H1 (cell line): ENCODE results near the gene MED12L. TPM values are rescaled to one million over a fixed set of nuclear protein-coding genes. Genes with fewer than 3 reads are reported as not detected.

Experiments
- NANOG ChIP-seq: IDR thresholded peaks from 2 replicates; pipeline ENCODE4 v1.6.1; 2011; ENCODE audit warnings: low read length, low read depth, mild to moderate bottlenecking, inconsistent platforms; ENCODE audit not compliant: insufficient read depth, poor library complexity, severe bottlenecking
- polyA plus RNA-seq, 7 experiments: library from polyadenylated mRNA; depleted of rRNA in 3 of 7; stranded (reverse) in 5 of 7; unstranded in 2 of 7; fragments of >200 nt in 5 of 7; fragments of 200-250 nt in 2 of 7; gene quantifications; 1 replicate in 5 of 7; 2 replicates in 1 of 7; 4 replicates in 1 of 7; pipeline versions ENCODE4 v1.2.1 to v1.2.3, GENCODE V29; 2011 to 2013; ENCODE audit warnings: missing spikeins in 2 of 7, mixed read lengths in 2 of 7
- total RNA-seq: library from RNA; stranded (reverse); fragmentation: NEBNext Ultra II Directional; extraction: Animal tissue kit (Norgen Biotek cat#: 25700); gene quantifications from 2 replicates; pipeline ENCODE4 v1.2.1, GENCODE V29; 2021

Gene MED12L
- total and polyA plus RNA-seq, 2 of the 8 experiments (the other 6 are each of a cell fraction or from before 2014, with no cell fraction given), result 3.6 to 26.2 TPM

GRCh38 chr3:151276687-151277042, 191.2 kb downstream of the MED12L start (continued):
- no peak for TF ChIP-seq NANOG
